Measurements from ENCODE around the gene AGBL1.

- TF ChIP-seq CTCF (IDR thresholded peaks at IDR 0.05) (no peak), POLR2A (IDR thresholded peaks at IDR 0.05) (no peak), POLR2AphosphoS5 (IDR thresholded peaks at IDR 0.05) (no peak)
These were observed 156.9 kb downstream of the AGBL1 start for GRCh38 chr15:86236356-86237110.

All from transverse colon (tissue), 4 donors.